HG02798 (cell line): ENCODE measurements around the gene COMMD6.
"Not testable (repeated sequence)": the region's sequence is repeated elsewhere in the genome, so short reads cannot be mapped to it uniquely, and the experiment has no call there.

Experiments
- ATAC-seq: cut with Tn5 transposase; IDR thresholded peaks from one replicate; pipeline ENCODE4 v1.9.1; 2021; ENCODE audit warnings: mild to moderate bottlenecking; ENCODE audit not compliant: unreplicated experiment, poor library complexity

Gene COMMD6

DNA sequence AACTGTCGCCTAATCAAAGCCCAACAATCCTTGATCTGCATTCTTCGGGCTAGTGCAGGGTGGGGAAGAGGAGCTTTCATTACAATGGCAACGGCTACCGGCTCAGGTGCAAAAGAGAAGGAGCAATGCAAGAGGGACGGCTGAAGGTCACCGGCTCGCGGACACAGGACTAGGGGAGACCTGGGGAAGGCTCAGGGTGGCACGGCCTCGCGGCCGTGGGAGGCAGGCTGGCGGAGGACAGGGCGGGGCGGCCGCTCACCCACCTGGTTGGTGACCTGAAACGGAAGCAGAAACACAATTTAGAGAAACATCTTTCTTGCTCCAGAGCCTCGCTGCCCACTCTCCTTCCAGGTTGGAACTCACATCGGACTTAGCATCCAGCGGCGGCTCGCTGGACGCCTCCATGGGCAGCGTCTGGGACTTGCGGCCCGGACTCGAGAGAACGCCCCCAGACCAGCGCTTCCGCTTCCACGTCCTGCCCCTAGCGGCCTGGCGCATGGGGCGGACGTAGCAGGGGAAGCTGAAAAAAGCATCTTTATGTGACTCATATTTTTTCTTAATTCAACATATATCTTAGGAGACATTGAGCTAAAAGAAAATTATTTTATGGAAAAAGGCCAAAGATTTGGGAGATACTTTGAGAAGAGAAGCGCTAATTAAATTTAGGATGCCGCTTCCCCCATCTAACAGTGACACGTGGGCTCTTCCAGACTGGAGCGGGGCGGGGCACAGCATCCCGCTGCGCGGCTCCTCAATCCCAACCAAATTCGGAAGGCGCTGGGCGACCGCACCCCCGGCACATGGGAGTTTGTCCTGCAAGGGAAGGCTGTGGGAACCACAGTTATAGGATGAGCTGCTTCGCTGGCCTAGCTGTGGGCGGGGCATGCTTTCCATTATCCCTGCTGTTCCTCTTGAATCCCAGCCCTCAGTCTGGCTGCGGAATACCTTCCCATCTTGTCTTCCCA, at the start of gene COMMD6:
Gene COMMD6 (minus strand): TSS at position 441 of the 965 bp plus-strand sequence. CDS start 36 bp downstream, at position 405.
- peak; percentile 98 for ATAC-seq

DNA sequence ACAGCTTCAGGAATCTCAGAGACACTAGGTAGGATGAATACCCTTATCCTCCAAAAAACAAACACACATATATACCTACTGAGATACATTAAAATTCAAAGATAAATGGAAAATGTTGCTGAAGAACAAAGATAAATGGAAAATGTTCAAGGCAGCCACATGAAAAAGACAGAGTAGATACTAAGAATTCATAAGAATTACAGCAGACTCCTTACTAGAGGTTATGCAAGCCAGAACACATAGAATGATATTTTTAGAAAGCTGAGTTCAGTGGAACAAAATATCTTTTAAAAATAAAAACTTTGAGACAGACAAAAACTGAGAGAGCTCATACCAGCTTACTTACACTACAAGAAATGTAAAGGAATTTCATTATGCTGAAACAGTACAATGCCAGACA, 47.5 kb upstream of the COMMD6 start:
- no peak for ATAC-seq

DNA sequence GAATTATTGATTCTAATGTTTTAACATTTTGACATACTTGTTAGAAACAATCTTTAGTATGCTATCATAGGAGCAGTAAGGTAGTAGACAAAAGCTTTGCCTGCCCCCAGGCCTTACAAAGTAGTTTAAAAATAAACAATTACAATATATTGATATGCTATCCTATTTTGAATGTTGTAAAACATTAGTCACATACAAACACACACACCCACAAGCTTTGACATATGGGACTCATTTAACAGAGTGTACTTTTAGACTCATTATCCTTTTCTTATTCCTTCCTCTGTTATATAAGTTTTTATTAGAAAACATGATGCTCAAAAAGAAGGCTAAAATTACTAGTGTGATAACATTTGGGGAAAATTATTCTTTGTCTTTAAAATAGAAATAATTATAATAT, 45.5 kb upstream of the COMMD6 start:
- no peak for ATAC-seq

DNA sequence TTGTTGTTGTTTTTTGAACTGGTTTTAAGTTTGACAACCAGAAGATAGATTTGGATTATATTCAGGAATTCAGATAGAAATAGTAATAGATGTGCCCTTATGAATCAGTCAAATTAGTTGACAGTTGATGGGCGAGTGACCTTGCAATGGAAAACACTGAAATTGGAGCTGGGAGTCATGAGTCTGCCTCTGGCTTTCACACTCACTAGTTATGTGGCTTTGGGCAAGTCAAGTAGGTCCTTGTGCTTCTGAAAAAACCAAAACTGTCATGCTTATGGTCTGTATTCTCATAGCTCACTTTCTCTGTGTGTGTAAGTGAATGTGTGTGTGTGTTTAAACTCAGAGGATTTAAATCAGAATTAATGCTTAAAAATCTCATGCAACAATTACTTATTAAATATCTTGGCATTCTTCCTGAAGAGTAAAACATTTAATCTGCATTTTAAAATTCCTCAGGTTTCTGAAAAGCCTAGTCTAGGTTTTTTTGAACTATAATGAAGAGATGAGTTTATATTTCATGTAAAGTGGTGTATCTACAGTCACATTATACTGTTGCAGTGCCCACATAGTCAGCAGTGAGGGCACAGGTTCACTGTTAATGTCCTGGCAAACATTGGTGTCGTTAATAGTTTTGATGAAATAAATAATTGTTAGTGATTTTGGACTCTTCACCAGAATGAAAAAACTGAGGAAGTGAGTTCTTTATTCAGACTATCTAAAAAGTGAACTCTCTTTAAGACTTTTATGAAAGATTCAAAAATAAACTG, 44.4 kb upstream of the COMMD6 start:
- no peak for ATAC-seq

DNA sequence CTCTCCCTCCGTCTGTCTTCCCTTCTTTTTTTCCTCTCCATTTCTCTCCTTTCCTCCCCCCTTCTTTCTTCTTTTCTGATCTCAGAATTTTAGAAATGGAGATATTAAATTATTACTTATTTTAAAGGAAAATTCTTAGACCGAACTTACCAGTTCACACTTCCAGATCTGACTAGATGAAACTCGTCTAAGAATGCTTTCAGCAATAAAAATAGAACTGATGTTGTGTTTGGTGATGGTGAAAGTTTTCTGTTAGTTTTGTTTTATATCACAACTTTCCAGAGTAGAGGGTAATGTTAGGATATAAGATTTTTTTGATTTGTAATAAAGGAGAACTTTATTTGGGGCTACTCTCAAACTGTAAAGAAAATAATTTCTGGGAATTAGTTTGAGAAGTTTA, 41.9 kb upstream of the COMMD6 start:
- peak; percentile 39 for ATAC-seq

DNA sequence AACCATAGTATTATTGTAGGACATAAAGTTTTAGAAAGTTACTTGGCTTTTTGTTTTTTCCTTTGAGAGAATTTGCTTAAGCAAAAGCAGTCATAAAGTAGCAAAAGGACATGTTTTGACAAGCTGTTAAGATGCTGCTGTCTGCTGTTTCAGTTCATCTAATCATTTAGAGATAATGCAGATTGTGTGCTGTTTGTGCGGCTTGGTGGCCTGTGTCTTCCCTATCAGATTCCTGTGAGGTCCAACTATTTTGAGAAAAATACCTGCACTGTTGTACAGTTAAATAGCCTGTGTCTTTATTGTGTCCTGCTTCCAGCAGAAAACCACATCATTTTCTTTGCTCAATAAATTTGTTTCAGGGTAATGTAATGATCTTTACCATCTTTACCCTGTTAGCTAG, 31.9 kb upstream of the COMMD6 start:
- no peak for ATAC-seq

- ATAC-seq, result no peak
Observed at GRCh38 chr13:75566658-75567057, 29.0 kb upstream of the COMMD6 start.

DNA sequence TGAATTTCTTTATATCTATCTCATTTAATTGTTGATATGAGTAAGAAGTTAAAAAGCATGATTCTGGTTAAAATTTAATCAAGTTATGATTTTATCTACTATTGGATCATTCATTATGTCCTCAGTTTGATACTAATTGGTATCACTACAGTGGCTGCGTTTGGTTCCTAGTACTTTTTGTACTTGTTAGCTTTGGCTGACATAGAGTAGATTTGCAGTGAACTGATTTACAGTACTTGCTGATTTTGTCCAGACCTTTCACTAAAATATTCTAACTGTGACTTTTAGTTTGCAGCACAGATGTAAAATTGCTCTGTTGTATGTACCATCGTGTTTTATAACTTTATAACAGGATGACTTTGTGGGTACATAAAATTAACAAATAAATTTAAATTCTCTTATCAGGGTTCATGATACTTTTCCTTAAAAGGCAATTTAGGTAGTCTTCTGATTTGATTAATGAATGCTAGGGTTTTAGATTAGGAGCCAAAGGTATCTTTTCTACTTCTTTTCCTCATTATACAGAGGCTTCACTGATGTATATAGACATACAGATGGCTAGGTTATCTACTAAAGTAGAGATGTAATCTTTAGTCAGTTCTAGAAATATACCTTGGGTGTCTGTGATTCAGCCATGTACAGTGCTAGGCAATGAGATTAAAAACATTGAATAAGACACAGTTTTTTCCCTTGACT, 20.7 kb upstream of the COMMD6 start:
- no peak for ATAC-seq

GRCh38 chr13:75556961-75557360, 19.3 kb upstream of the COMMD6 start:
- ATAC-seq, result no peak

GRCh38 chr13:75555836-75556235, 18.2 kb upstream of the COMMD6 start:
- ATAC-seq, result no peak

- no peak for ATAC-seq
Observed at GRCh38 chr13:75554981-75555380, 17.3 kb upstream of the COMMD6 start.

DNA sequence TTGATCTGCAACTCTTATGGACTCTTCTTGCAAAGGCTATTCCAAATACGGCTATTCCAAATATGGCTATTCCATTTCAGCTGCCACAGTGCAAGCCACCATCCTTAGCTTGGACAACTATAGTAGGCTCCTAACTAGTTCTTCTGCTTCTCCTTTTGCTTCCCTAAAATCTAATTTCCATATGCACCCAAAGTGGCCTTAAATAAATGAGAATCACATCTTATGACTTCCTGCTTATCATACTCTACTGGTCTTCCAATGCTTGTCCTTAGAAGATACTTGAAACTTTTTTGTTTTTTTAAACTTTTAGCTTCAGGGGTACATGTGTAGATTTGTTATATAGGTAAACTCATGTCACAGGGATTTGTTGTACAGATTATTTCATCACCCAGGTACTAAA, 16.8 kb upstream of the COMMD6 start:
- no peak for ATAC-seq

GRCh38 chr13:75550159-75550567, 12.5 kb upstream of the COMMD6 start:
- ATAC-seq, result peak; percentile 7

- ATAC-seq, result peak; percentile 97
Observed at GRCh38 chr13:75549262-75550158, 11.9 kb upstream of the COMMD6 start, which contains the start of gene UCHL3. Gene UCHL3, plus strand, starts transcription at chr13:75549791. Its CDS starts 30 bp downstream, at chr13:75549821.

DNA sequence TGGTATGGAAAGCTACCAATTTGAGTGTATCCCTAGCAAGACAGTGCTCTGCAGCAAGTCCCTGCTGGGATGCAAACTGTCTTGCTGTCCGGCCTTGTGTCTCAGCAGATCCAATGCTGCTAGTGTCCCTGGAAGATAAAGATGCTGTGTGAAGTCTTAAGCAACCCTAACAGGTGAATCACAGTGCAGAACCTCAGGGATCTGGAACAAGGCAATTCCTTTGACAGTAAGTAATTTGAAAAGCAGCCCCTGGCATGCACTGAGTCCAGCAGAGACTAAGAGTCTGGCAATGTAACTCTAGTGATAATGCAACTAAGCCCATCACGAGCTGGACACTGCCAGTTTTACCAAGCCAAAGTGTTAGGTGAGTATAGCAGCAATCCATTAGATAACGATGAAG, 10.3 kb upstream of the COMMD6 start:
- no peak for ATAC-seq

- not testable (repeated sequence) for ATAC-seq
Observed at GRCh38 chr13:75545386-75545785, 7.7 kb upstream of the COMMD6 start.

DNA sequence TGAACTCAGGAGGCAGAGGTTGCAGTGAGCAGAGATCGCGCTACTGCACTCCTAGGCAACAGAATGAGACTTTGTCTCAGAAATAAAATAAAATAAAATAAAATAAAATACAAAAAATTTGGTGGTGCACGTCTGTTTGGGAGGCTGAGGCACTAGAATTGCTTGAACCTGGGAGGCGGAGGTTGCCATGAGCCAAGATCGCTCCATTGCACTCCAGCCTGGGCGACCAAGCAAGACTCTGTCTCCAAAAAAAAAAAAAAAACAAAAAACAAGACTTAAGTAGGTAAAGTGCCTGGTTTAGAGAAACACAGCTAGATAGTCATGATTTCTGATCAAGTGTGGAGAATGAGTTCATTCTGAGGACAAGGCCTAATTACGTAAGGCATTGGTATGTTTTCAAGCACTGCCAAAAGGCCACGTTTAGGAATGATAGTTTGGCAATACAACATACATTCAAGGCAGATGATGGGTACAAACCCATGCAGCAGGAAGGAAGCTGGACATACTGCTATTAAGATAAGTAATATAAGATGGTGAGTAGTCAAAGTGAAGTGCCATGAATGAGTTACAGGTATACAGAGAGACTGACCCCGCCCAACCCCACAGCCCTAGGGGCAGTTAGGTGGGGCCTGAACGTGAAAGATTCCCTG, 7.2 kb upstream of the COMMD6 start:
- ATAC-seq, result no peak

- no peak for ATAC-seq
Observed at GRCh38 chr13:75541961-75542360, 4.3 kb upstream of the COMMD6 start.

GRCh38 chr13:75541287-75541686, 3.6 kb upstream of the COMMD6 start:
- ATAC-seq, result no peak
